Activated T-helper 17 cell treated with anti-CD3 and anti-CD28 coated beads, Interleukin-2, amount 50 U/mL, for 72 hours (primary cell): ENCODE measurements around the gene DHRS4. TPM values are rescaled to one million over a fixed set of nuclear protein-coding genes. Genes with fewer than 3 reads are reported as not detected.
"Not testable (repeated sequence)": the region's sequence is repeated elsewhere in the genome, so short reads cannot be mapped to it uniquely, and the experiment has no call there.

Experiments
- ATAC-seq: fragments of 150-1000 bp; cut with Tn5 transposase; replicated peaks from 2 replicates; pipeline ENCODE4 v1.10.0; 2021; ENCODE audit warnings: mild to moderate bottlenecking, moderate library complexity
- H3K27ac Mint-ChIP-seq: one replicate; pipeline ENCODE4 v1.8.0; 2022; ENCODE audit warnings: mixed read lengths
- H3K27me3 Mint-ChIP-seq: one replicate; pipeline ENCODE4 v1.8.0; 2022; ENCODE audit warnings: mixed read lengths
- H3K36me3 Mint-ChIP-seq: one replicate; pipeline ENCODE4 v1.8.0; 2022; ENCODE audit warnings: low read depth, mild to moderate bottlenecking, mixed read lengths
- H3K4me1 Mint-ChIP-seq: one replicate; pipeline ENCODE4 v1.8.0; 2022; ENCODE audit warnings: mixed read lengths
- H3K4me3 Mint-ChIP-seq: one replicate; pipeline ENCODE4 v1.8.0; 2022; ENCODE audit warnings: mild to moderate bottlenecking, mixed read lengths
- H3K9me3 Mint-ChIP-seq: one replicate; pipeline ENCODE4 v1.8.0; 2022; ENCODE audit warnings: mixed read lengths
- total RNA-seq, 2 donors: library from RNA; stranded (reverse); gene quantifications; one replicate each; pipeline ENCODE4 v1.2.3, GENCODE V29; 2022

Gene DHRS4
- total RNA-seq, 2 donors from 2014 or later: 14.6 to 15.0 TPM

- H3K36me3 Mint-ChIP-seq: no peaks in the 10 kb centered on the region
- H3K27me3 Mint-ChIP-seq: no peaks in the 10 kb centered on the region
- H3K27ac Mint-ChIP-seq: no peak overlapping the region
- H3K4me1 Mint-ChIP-seq: peaks cover 3% of the 10 kb centered on the region
- no peak overlapping the region for H3K4me3 Mint-ChIP-seq
- H3K9me3 Mint-ChIP-seq: no peaks in the 10 kb centered on the region
- ATAC-seq: no peak
Observed at GRCh38 chr14:23933108-23933741, 20.3 kb upstream of the DHRS4 start.

GRCh38 chr14:23933742-23934128, 19.8 kb upstream of the DHRS4 start:
- H3K9me3 Mint-ChIP-seq: no peaks in the 10 kb centered on the region
- H3K27ac Mint-ChIP-seq: no peak overlapping the region
- H3K36me3 Mint-ChIP-seq: no peaks in the 10 kb centered on the region
- H3K27me3 Mint-ChIP-seq: no peaks in the 10 kb centered on the region
- ATAC-seq: no peak
- H3K4me3 Mint-ChIP-seq: no peak overlapping the region
- peaks cover 3% of the 10 kb centered on the region for H3K4me1 Mint-ChIP-seq

- H3K27me3 Mint-ChIP-seq: no peaks in the 10 kb centered on the region
- no peak overlapping the region for H3K4me3 Mint-ChIP-seq
- no peaks in the 10 kb centered on the region for H3K9me3 Mint-ChIP-seq
- ATAC-seq: no peak
- H3K36me3 Mint-ChIP-seq: no peaks in the 10 kb centered on the region
- H3K27ac Mint-ChIP-seq: no peak overlapping the region
- peaks cover 3% of the 10 kb centered on the region for H3K4me1 Mint-ChIP-seq
Observed at GRCh38 chr14:23935158-23935557, 18.4 kb upstream of the DHRS4 start.

- H3K9me3 Mint-ChIP-seq: no peaks in the 10 kb centered on the region
- no peaks in the 10 kb centered on the region for H3K27me3 Mint-ChIP-seq
- peaks cover 7% of the 10 kb centered on the region for H3K36me3 Mint-ChIP-seq
- no peak overlapping the region for H3K27ac Mint-ChIP-seq
- no peak for ATAC-seq
- no peak overlapping the region for H3K4me3 Mint-ChIP-seq
- peaks cover 3% of the 10 kb centered on the region for H3K4me1 Mint-ChIP-seq
Observed at GRCh38 chr14:23936084-23936829, 17.3 kb upstream of the DHRS4 start.

- Mint-ChIP-seq H3K36me3 (peaks cover 7% of the 10 kb centered on the region), H3K4me3 (no peak overlapping the region), H3K9me3 (no peaks in the 10 kb centered on the region), H3K4me1 (peaks cover 3% of the 10 kb centered on the region), H3K27me3 (no peaks in the 10 kb centered on the region), H3K27ac (no peak overlapping the region)
- ATAC-seq: no peak
Observed at GRCh38 chr14:23937203-23937602, 16.4 kb upstream of the DHRS4 start.

GRCh38 chr14:23938823-23939222, 14.7 kb upstream of the DHRS4 start:
- Mint-ChIP-seq H3K27me3 (no peaks in the 10 kb centered on the region), H3K27ac (no peak overlapping the region)

GRCh38 chr14:23939607-23940326, 13.8 kb upstream of the DHRS4 start:
- peaks cover 7% of the 10 kb centered on the region for H3K36me3 Mint-ChIP-seq
- no peaks in the 10 kb centered on the region for H3K27me3 Mint-ChIP-seq
- no peaks in the 10 kb centered on the region for H3K9me3 Mint-ChIP-seq
- no peak for ATAC-seq
- peak overlapping the region; percentile 21 for H3K27ac Mint-ChIP-seq
- H3K4me3 Mint-ChIP-seq: no peak overlapping the region
- peaks cover 9% of the 10 kb centered on the region for H3K4me1 Mint-ChIP-seq

More at GRCh38 chr14:23938823-23939222, 14.7 kb upstream of the DHRS4 start:
- Mint-ChIP-seq H3K4me3 (no peak overlapping the region), H3K4me1 (peaks cover 8% of the 10 kb centered on the region), H3K9me3 (no peaks in the 10 kb centered on the region), H3K36me3 (peaks cover 7% of the 10 kb centered on the region)
- no peak for ATAC-seq

- Mint-ChIP-seq H3K36me3 (peaks cover 7% of the 10 kb centered on the region), H3K27me3 (no peaks in the 10 kb centered on the region), H3K27ac (no peak overlapping the region), H3K9me3 (no peaks in the 10 kb centered on the region), H3K4me1 (peaks cover 6% of the 10 kb centered on the region), H3K4me3 (no peak overlapping the region)
- ATAC-seq: no peak
Observed at GRCh38 chr14:23941230-23941629, 12.3 kb upstream of the DHRS4 start.

GRCh38 chr14:23941669-23942068, 11.9 kb upstream of the DHRS4 start:
- H3K27ac Mint-ChIP-seq: no peak overlapping the region
- peaks cover 6% of the 10 kb centered on the region for H3K4me1 Mint-ChIP-seq
- H3K9me3 Mint-ChIP-seq: no peaks in the 10 kb centered on the region
- ATAC-seq: no peak
- peaks cover 7% of the 10 kb centered on the region for H3K36me3 Mint-ChIP-seq
- H3K4me3 Mint-ChIP-seq: no peak overlapping the region
- no peaks in the 10 kb centered on the region for H3K27me3 Mint-ChIP-seq

GRCh38 chr14:23942587-23942986, 11.0 kb upstream of the DHRS4 start:
- peaks cover 7% of the 10 kb centered on the region for H3K36me3 Mint-ChIP-seq
- no peaks in the 10 kb centered on the region for H3K9me3 Mint-ChIP-seq
- no peak overlapping the region for H3K27ac Mint-ChIP-seq
- ATAC-seq: no peak
- peaks cover 6% of the 10 kb centered on the region for H3K4me1 Mint-ChIP-seq
- no peak overlapping the region for H3K4me3 Mint-ChIP-seq
- no peaks in the 10 kb centered on the region for H3K27me3 Mint-ChIP-seq

- not testable (repeated sequence) for H3K4me3 Mint-ChIP-seq, H3K27ac Mint-ChIP-seq, H3K27me3 Mint-ChIP-seq, H3K9me3 Mint-ChIP-seq, ATAC-seq, H3K4me1 Mint-ChIP-seq, H3K36me3 Mint-ChIP-seq
Observed at GRCh38 chr14:23949069-23949468, 4.5 kb upstream of the DHRS4 start.

- Mint-ChIP-seq H3K4me1 (peaks cover 5% of the 10 kb centered on the region), H3K36me3 (peaks cover under 1% of the 10 kb centered on the region), H3K27ac (no peak overlapping the region), H3K4me3 (no peak overlapping the region), H3K27me3 (no peaks in the 10 kb centered on the region), H3K9me3 (no peaks in the 10 kb centered on the region)
- no peak for ATAC-seq
Observed at GRCh38 chr14:23950411-23951135, 3.0 kb upstream of the DHRS4 start.

GRCh38 chr14:23951136-23951466, 2.5 kb upstream of the DHRS4 start:
- not testable (repeated sequence) for H3K9me3 Mint-ChIP-seq, H3K36me3 Mint-ChIP-seq, H3K27ac Mint-ChIP-seq, H3K4me1 Mint-ChIP-seq, ATAC-seq, H3K4me3 Mint-ChIP-seq, H3K27me3 Mint-ChIP-seq

- Mint-ChIP-seq H3K27ac (no peak overlapping the region), H3K27me3 (no peaks in the 10 kb centered on the region), H3K4me1 (peaks cover 5% of the 10 kb centered on the region), H3K4me3 (no peak overlapping the region), H3K9me3 (no peaks in the 10 kb centered on the region), H3K36me3 (peaks cover 9% of the 10 kb centered on the region)
- no peak for ATAC-seq
Observed at GRCh38 chr14:23951590-23952201, 1.9 kb upstream of the DHRS4 start.
